KMS-11 (cell line): Measurements from ENCODE around the gene BTN1A1.

ENCODE experiments used
- H2AFZ ChIP-seq: fragments of 200-600 bp; sonication (generic); 2 replicates; pipeline ENCODE4 v1.6.1; 2016; ENCODE audit warnings: antibody characterized with exemption, mixed run types, low read depth
- H3K27ac ChIP-seq: fragments of 200-600 bp; sonication (generic); 2 replicates; pipeline ENCODE4 v1.6.1; 2016; ENCODE audit warnings: mild to moderate bottlenecking, mixed run types
- H3K27me3 ChIP-seq: fragments of 200-600 bp; sonication (generic); 2 replicates; pipeline ENCODE4 v1.6.1; 2017; ENCODE audit warnings: mild to moderate bottlenecking, low read depth, mixed run types, moderate library complexity; ENCODE audit not compliant: insufficient read depth
- H3K36me3 ChIP-seq: fragments of 200-600 bp; sonication (generic); 2 replicates; pipeline ENCODE4 v1.6.1; 2017; ENCODE audit warnings: mild to moderate bottlenecking, mixed run types; ENCODE audit not compliant: insufficient read depth
- H3K4me1 ChIP-seq: fragments of 200-600 bp; sonication (generic); 2 replicates; pipeline ENCODE4 v1.6.1; 2016; ENCODE audit warnings: mild to moderate bottlenecking, low read depth, mixed run types; ENCODE audit not compliant: poor library complexity, severe bottlenecking
- H3K4me2 ChIP-seq: fragments of 200-600 bp; sonication (generic); 2 replicates; pipeline ENCODE4 v1.7.0; 2016; ENCODE audit warnings: mild to moderate bottlenecking, mixed run types
- H3K4me3 ChIP-seq: fragments of 200-600 bp; sonication (generic); IDR thresholded peaks from 2 replicates; pipeline ENCODE4 v1.6.1; 2017; ENCODE audit warnings: low read depth, low read length, mixed read lengths; ENCODE audit not compliant: insufficient read depth
- H3K79me2 ChIP-seq: fragments of 200-600 bp; sonication (generic); 2 replicates; pipeline ENCODE4 v1.6.1; 2016; ENCODE audit warnings: low read depth, mixed run types; ENCODE audit not compliant: insufficient read depth
- H3K9ac ChIP-seq: fragments of 200-600 bp; sonication (generic); 2 replicates; pipeline ENCODE4 v1.6.1; 2016; ENCODE audit warnings: mild to moderate bottlenecking, mixed run types
- H4K20me1 ChIP-seq: fragments of 200-600 bp; sonication (generic); 2 replicates; pipeline ENCODE4 v1.6.1; 2016; ENCODE audit warnings: mild to moderate bottlenecking, mixed run types; ENCODE audit not compliant: insufficient read depth
- TF ChIP-seq, protein P1 (sequence below): fragments of 200-600 bp; sonication (generic); conservative IDR thresholded peaks from 2 replicates; pipeline ENCODE4 v1.6.1; 2017; ENCODE audit warnings: low read depth, mild to moderate bottlenecking, antibody characterized with exemption, low read length, moderate library complexity, mixed read lengths

Gene BTN1A1

DNA sequence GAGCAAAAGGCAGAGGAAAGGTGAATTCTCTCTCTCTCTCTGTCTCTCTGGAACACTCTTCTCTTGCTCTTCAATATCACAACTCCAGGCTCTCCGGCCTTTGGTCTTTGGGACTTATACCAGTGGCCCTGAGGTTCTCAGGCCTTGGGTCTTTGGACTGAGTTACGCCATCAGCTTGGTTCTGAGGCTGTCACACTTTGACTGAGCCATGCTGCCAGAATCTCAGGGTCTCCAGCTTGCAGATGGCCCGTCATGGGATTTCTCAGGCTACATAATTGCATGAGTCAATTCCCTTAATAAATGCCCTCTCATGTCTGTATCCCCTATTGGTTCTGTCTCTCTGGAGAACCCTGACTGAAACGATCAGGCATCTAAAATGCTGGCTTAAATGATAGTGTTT lies 29.5 kb upstream of the BTN1A1 start:
- Histone ChIP-seq H3K4me3 (no peak overlapping the region), H3K36me3 (peaks cover 3% of the 10 kb centered on the region; the same call in 1 of the 2 replicates)

DNA sequence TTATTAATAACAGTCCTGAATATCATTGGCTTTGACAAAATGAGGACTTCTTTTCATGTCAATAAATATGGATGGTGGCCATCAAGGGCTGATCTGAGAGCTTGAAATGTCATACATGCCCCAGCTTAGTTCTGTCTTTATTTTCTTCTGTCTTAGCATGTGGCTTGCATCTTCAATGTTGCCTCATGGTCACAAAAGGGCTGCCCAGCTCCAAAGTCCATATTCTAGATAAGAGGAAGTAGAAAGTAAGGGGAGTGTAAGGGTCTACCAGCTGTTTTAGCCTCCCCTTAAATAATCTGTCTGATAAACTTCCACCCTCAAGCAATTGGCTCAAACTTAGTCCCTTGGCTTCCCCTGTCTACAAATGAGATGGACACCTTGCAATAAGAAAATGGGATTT lies 28.1 kb upstream of the BTN1A1 start:
- H3K79me2 ChIP-seq: no peaks in the 10 kb centered on the region
- H3K9ac ChIP-seq: no peak overlapping the region
- H4K20me1 ChIP-seq: no peaks in the 10 kb centered on the region
- H3K27me3 ChIP-seq: no peaks in the 10 kb centered on the region
- H3K36me3 ChIP-seq: peaks cover 3% of the 10 kb centered on the region; the same call in 1 of the 2 replicates
- no peak overlapping the region for H3K4me2 ChIP-seq
- H2AFZ ChIP-seq: no peak overlapping the region
- TF ChIP-seq, protein P1, sequence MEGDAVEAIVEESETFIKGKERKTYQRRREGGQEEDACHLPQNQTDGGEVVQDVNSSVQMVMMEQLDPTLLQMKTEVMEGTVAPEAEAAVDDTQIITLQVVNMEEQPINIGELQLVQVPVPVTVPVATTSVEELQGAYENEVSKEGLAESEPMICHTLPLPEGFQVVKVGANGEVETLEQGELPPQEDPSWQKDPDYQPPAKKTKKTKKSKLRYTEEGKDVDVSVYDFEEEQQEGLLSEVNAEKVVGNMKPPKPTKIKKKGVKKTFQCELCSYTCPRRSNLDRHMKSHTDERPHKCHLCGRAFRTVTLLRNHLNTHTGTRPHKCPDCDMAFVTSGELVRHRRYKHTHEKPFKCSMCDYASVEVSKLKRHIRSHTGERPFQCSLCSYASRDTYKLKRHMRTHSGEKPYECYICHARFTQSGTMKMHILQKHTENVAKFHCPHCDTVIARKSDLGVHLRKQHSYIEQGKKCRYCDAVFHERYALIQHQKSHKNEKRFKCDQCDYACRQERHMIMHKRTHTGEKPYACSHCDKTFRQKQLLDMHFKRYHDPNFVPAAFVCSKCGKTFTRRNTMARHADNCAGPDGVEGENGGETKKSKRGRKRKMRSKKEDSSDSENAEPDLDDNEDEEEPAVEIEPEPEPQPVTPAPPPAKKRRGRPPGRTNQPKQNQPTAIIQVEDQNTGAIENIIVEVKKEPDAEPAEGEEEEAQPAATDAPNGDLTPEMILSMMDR: no peak
- H3K27ac ChIP-seq: no peak overlapping the region
- no peak overlapping the region for H3K4me3 ChIP-seq
- H3K4me1 ChIP-seq: peaks cover 24% of the 10 kb centered on the region

More for the DNA sequence above, 29.5 kb upstream of the BTN1A1 start:
- Histone ChIP-seq H3K4me2 (no peak overlapping the region), H3K27ac (no peak overlapping the region), H3K79me2 (no peaks in the 10 kb centered on the region), H3K9ac (no peak overlapping the region), H3K27me3 (no peaks in the 10 kb centered on the region), H2AFZ (no peak overlapping the region), H4K20me1 (no peaks in the 10 kb centered on the region), H3K4me1 (peaks cover 24% of the 10 kb centered on the region)
- TF ChIP-seq, protein P1: no peak

DNA sequence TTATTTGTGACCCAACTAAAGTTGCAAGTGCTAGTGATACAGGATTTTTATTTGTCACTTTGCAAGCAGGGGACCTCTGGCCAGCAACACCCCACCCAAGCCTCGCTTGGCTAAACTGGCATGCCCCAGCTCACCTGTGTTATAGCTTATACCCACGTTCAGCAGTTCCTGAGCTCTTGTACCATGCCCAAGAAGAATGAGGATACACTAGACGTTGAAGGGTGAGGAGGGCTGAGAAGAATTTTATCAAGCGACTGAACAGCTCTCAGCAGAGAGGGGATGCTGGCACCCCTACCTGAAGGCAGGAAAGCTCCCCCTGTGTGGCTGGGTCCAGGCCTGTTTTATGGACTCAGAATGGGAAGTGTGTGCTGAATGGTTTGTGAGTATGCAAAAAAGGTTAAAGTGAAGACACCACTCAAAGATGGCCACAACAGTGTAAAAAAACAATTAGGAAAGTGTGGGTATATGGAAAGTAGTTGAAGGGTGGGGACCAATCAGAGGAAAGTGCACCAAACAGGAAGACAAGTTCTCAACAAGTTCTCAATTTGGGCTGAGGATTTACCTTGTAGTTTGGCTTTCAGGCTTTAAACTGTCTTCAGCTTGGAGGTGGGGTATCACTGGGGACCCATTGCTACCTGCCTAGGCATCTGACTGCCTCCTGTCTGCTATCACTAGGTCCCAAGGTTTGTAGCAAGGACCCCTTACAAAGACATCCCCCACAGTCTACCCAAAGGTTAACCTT lies 27.4 kb upstream of the BTN1A1 start:
- Histone ChIP-seq H3K79me2 (no peaks in the 10 kb centered on the region), H2AFZ (peak overlapping the region; percentile 51; the same call in 1 of the 2 replicates), H4K20me1 (no peaks in the 10 kb centered on the region), H3K36me3 (no peaks in the 10 kb centered on the region; the same call in 1 of the 2 replicates), H3K27me3 (no peaks in the 10 kb centered on the region), H3K4me2 (peak overlapping the region; percentile 61), H3K4me1 (peaks cover 24% of the 10 kb centered on the region), H3K27ac (peak overlapping the region; percentile 69; the same call in 1 of the 2 replicates), H3K4me3 (no peak overlapping the region), H3K9ac (peak overlapping the region; percentile 45; the same call in 1 of the 2 replicates)
- TF ChIP-seq, protein P1: no peak

DNA sequence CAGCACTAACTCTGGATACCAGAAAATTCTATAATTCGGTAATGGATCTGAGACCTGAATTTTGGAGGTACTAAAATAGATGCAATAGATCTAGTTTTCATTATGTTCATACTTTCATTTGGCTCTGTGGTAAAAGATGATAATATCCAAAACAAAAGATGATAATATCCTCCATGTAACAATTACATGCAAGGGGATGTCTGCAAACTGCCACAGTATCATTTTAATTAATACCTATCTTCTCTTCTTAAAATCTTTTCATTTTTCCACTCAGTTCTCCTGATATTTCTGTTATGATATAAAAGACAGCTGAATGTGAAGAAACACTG lies 26.7 kb upstream of the BTN1A1 start:
- peak overlapping the region; percentile 51 for H2AFZ ChIP-seq
- TF ChIP-seq, protein P1: no peak
- no peaks in the 10 kb centered on the region for H3K27me3 ChIP-seq
- no peaks in the 10 kb centered on the region for H3K36me3 ChIP-seq
- H3K4me1 ChIP-seq: peaks cover 24% of the 10 kb centered on the region
- peak overlapping the region; percentile 69 for H3K27ac ChIP-seq
- H3K79me2 ChIP-seq: no peaks in the 10 kb centered on the region
- no peaks in the 10 kb centered on the region for H4K20me1 ChIP-seq
- peak overlapping the region; percentile 61 for H3K4me2 ChIP-seq
- H3K4me3 ChIP-seq: no peak overlapping the region
- peak overlapping the region; percentile 45; the same call in 1 of the 2 replicates for H3K9ac ChIP-seq
